ENCODE results near the gene DHRSX. TPM values are rescaled to one million over a fixed set of nuclear protein-coding genes. Genes with fewer than 3 reads are reported as not detected.
"Not testable (repeated sequence)": the region's sequence is repeated elsewhere in the genome, so short reads cannot be mapped to it uniquely, and the experiment has no call there.

Gene DHRSX
- total RNA-seq, 2 experiments from 2014 or later: 15.5 to 16.1 TPM

DNA sequence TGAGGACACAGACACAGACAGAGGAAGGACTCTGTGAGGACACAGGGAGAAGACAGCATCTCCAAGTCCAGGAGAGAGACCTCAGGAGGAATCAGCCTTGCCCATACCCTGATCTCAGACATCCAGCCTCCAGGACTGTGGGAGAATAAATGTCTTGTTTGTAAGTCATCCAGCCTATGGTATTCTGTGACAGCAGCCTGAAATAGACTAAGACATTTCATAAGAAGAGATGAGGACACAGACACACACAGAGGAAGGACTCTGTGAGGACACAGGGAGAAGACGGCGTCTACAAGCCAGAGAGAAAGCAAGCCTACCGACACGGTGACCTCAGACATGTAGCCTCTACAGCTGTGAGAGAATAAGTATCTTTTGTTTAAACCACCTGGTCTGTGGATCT, 112.1 kb downstream of the DHRSX start:
- H3K4me3 Mint-ChIP-seq: no peak overlapping the region
- H3K36me3 Mint-ChIP-seq (ENCODE audit: low read depth): peaks cover 15% of the 10 kb centered on the region
- no peaks in the 10 kb centered on the region for H3K27me3 Mint-ChIP-seq
- ChIA-PET POLR2A (no interaction called here), CTCF (no interaction called here)
- no peaks in the 10 kb centered on the region for H3K4me1 Mint-ChIP-seq
- peaks cover 11% of the 10 kb centered on the region for H3K9me3 Mint-ChIP-seq
- no peak overlapping the region for H3K27ac Mint-ChIP-seq
- no peak for DNase-seq

DNA sequence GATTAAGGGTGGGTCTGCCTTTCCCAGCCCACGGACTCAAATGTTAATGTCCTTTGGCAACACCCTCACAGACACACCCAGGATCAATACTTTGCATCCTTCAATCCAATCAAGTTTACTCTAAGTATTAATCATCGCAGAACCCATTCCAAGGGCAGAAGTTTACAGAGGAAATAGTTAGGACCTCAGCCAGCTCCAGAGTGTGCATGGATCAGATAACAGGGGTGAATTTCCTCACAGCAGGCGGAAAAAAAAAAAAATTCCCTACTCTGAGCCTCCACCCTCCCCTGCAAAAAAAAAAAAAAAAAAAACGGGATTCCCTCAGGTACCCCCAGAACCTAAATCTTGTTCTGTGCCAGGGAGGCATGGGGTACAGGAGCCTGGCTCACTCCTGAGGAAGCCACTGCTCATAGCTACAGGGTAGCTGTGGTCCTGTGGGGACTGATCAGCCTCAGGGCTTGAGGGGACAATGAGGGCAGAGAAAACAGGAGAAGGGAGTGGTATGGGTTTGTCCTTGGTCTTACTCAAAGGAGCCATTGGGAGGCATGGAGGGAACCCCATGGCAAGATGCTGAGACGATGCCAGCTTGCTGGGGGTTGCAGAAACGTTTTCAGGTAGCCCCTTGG, 113.0 kb downstream of the DHRSX start:
- ChIA-PET POLR2A (no interaction called here), CTCF (no interaction called here)
- Mint-ChIP-seq H3K27ac (no peak overlapping the region), H3K4me1 (no peaks in the 10 kb centered on the region), H3K9me3 (peaks cover 11% of the 10 kb centered on the region), H3K27me3 (no peaks in the 10 kb centered on the region), H3K4me3 (no peak overlapping the region), H3K36me3 (ENCODE audit: low read depth) (peaks cover 15% of the 10 kb centered on the region)
- DNase-seq: no peak

DNA sequence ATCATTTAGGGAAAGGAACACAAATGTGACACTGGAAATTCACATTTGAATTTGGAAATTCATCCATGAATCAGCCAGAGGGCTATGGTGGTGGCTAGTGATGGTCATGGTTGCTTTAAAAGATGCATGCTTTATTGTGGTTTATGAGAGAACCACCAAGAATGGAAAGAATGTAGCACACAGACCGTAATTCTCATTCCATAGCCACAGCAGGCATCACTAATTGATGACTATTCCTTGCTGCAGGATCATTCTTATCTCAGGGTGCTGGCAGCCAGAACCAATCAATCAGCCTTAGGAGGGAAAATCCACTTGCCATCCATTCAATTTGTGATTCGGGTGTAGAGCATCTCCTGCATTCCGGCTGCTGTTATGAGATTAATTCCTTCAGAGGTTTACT, 115.6 kb downstream of the DHRSX start:
- no peak for DNase-seq
- no peak overlapping the region for H3K4me3 Mint-ChIP-seq
- H3K36me3 Mint-ChIP-seq (ENCODE audit: low read depth): peaks cover 5% of the 10 kb centered on the region
- peaks cover 4% of the 10 kb centered on the region for H3K9me3 Mint-ChIP-seq
- no peaks in the 10 kb centered on the region for H3K27me3 Mint-ChIP-seq
- no peak overlapping the region for H3K27ac Mint-ChIP-seq
- ChIA-PET CTCF (no interaction called here), POLR2A (no interaction called here)
- no peaks in the 10 kb centered on the region for H3K4me1 Mint-ChIP-seq

- no peak for DNase-seq
- Mint-ChIP-seq H3K4me1 (no peaks in the 10 kb centered on the region), H3K9me3 (peaks cover 6% of the 10 kb centered on the region), H3K27ac (no peak overlapping the region), H3K4me3 (no peak overlapping the region), H3K36me3 (ENCODE audit: low read depth) (peaks cover 5% of the 10 kb centered on the region), H3K27me3 (no peaks in the 10 kb centered on the region)
- ChIA-PET POLR2A (no interaction called here), CTCF (no interaction called here)
These were observed 116.3 kb downstream of the DHRSX start for GRCh38 chrX:2384486-2384885.

- no peak overlapping the region for H3K4me3 Mint-ChIP-seq
- H3K27me3 Mint-ChIP-seq: no peaks in the 10 kb centered on the region
- no peaks in the 10 kb centered on the region for H3K4me1 Mint-ChIP-seq
- H3K27ac Mint-ChIP-seq: no peak overlapping the region
- DNase-seq: no peak
- H3K36me3 Mint-ChIP-seq (ENCODE audit: low read depth): peaks cover 5% of the 10 kb centered on the region
- POLR2A ChIA-PET: no interaction called here
- H3K9me3 Mint-ChIP-seq: peaks cover 9% of the 10 kb centered on the region
- CTCF ChIA-PET: no interaction called here
These were observed 117.0 kb downstream of the DHRSX start for GRCh38 chrX:2383735-2384134.

DNA sequence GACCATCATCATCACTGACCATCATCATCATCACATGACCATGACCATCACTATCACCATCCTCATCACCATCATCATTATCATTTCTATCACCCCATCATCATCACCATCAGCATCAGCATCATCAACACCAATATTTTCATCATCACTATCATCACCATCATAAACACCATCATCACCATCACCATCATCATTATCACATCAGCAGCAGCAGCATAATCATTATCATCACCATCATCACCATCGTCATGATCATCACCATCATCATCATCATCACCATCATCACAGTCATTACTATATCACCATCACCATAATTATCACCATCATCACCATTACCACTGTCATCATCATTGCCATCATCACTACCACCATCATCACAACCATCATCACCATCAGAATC, 117.6 kb downstream of the DHRSX start:
- Mint-ChIP-seq H3K27ac (no peak overlapping the region), H3K27me3 (no peaks in the 10 kb centered on the region), H3K36me3 (ENCODE audit: low read depth) (peaks cover 5% of the 10 kb centered on the region), H3K9me3 (peaks cover 9% of the 10 kb centered on the region), H3K4me1 (no peaks in the 10 kb centered on the region), H3K4me3 (no peak overlapping the region)
- ChIA-PET CTCF (no interaction called here), POLR2A (no interaction called here)
- DNase-seq: no peak

GRCh38 chrX:2382433-2383048, 118.2 kb downstream of the DHRSX start:
- H3K27ac Mint-ChIP-seq; CTCF ChIA-PET; H3K27me3 Mint-ChIP-seq; H3K9me3 Mint-ChIP-seq; H3K4me3 Mint-ChIP-seq; H3K36me3 Mint-ChIP-seq (ENCODE audit: low read depth); POLR2A ChIA-PET; DNase-seq; H3K4me1 Mint-ChIP-seq: not testable (repeated sequence)

GRCh38 chrX:2376166-2376565, 124.6 kb downstream of the DHRSX start:
- Mint-ChIP-seq H3K36me3 (ENCODE audit: low read depth) (peaks cover 16% of the 10 kb centered on the region), H3K27ac (no peak overlapping the region), H3K4me1 (peaks cover 8% of the 10 kb centered on the region), H3K27me3 (no peaks in the 10 kb centered on the region), H3K4me3 (no peak overlapping the region), H3K9me3 (peaks cover 14% of the 10 kb centered on the region)
- POLR2A ChIA-PET: no interaction called here
- no peak for DNase-seq
- CTCF ChIA-PET: no interaction called here

GRCh38 chrX:2374086-2374485, 126.7 kb downstream of the DHRSX start:
- Mint-ChIP-seq H3K9me3 (peaks cover 5% of the 10 kb centered on the region), H3K27me3 (no peaks in the 10 kb centered on the region), H3K4me3 (no peak overlapping the region), H3K27ac (no peak overlapping the region), H3K36me3 (ENCODE audit: low read depth) (peaks cover 13% of the 10 kb centered on the region), H3K4me1 (peaks cover 8% of the 10 kb centered on the region)
- POLR2A ChIA-PET: no interaction called here
- CTCF ChIA-PET: no interaction called here
- no peak for DNase-seq

DNA sequence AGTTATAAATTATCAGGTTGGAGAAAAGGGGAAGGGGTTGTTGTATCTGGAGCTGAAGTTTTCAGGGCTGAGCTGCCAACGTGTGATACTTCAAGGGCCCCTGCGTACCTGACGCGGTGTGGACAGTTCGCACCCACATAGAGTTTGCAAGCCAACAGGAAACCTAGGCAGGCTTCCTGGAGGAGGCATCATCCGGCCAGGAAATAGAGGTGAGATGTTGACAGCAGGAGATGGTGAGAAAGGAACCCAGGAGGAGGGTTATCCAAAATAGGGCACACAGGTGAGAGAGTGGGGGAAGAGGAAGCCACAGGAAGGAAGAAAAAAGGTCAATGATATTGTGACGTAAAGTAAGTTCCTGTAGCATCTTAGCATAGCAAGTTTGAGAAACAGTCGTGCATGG, 127.2 kb downstream of the DHRSX start:
- ChIA-PET POLR2A (no interaction called here), CTCF (no interaction called here)
- H3K4me1 Mint-ChIP-seq: peaks cover 8% of the 10 kb centered on the region
- no peak overlapping the region for H3K4me3 Mint-ChIP-seq
- no peaks in the 10 kb centered on the region for H3K27me3 Mint-ChIP-seq
- H3K27ac Mint-ChIP-seq: no peak overlapping the region
- DNase-seq: no peak
- peaks cover 13% of the 10 kb centered on the region for H3K36me3 Mint-ChIP-seq (ENCODE audit: low read depth)
- H3K9me3 Mint-ChIP-seq: peaks cover 5% of the 10 kb centered on the region

- peaks cover 11% of the 10 kb centered on the region for H3K36me3 Mint-ChIP-seq (ENCODE audit: low read depth)
- H3K27ac Mint-ChIP-seq: no peak overlapping the region
- CTCF ChIA-PET: no interaction called here
- H3K27me3 Mint-ChIP-seq: no peaks in the 10 kb centered on the region
- POLR2A ChIA-PET: no interaction called here
- H3K4me3 Mint-ChIP-seq: no peak overlapping the region
- H3K4me1 Mint-ChIP-seq: peaks cover 4% of the 10 kb centered on the region
- H3K9me3 Mint-ChIP-seq: peaks cover 5% of the 10 kb centered on the region
- no peak for DNase-seq
These were observed 129.6 kb downstream of the DHRSX start for GRCh38 chrX:2371026-2371711.

GRCh38 chrX:2370456-2370855, 130.3 kb downstream of the DHRSX start:
- Mint-ChIP-seq H3K4me1 (peaks cover 3% of the 10 kb centered on the region), H3K36me3 (ENCODE audit: low read depth) (peaks cover 11% of the 10 kb centered on the region), H3K27me3 (no peaks in the 10 kb centered on the region), H3K27ac (no peak overlapping the region), H3K9me3 (peaks cover 8% of the 10 kb centered on the region), H3K4me3 (no peak overlapping the region)
- CTCF ChIA-PET: no interaction called here
- DNase-seq: no peak
- POLR2A ChIA-PET: no interaction called here

DNA sequence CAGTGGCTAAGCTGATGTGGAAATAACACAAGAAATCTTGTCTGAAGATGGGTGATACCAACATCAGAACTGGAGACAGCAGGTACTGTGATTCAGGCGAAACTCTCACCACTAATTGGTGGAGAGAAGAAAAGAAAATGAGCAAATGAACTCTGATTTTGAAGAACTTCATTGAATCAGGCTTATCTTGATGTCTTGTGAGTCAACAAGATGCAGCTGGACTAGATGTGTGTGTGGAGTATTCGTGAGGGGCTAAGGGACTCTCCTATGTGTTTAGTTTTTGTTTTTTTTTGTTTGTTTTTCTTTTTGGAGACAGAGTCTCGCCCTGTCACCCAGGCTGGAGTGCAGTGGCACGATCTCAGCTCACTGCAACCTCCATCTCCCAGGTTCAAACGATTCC, 131.6 kb downstream of the DHRSX start:
- Mint-ChIP-seq H3K27me3 (no peaks in the 10 kb centered on the region), H3K9me3 (peaks cover 16% of the 10 kb centered on the region), H3K4me3 (no peak overlapping the region), H3K4me1 (peaks cover 3% of the 10 kb centered on the region), H3K36me3 (ENCODE audit: low read depth) (peaks cover 17% of the 10 kb centered on the region), H3K27ac (no peak overlapping the region)
- CTCF ChIA-PET: no interaction called here
- POLR2A ChIA-PET: no interaction called here
- no peak for DNase-seq

DNA sequence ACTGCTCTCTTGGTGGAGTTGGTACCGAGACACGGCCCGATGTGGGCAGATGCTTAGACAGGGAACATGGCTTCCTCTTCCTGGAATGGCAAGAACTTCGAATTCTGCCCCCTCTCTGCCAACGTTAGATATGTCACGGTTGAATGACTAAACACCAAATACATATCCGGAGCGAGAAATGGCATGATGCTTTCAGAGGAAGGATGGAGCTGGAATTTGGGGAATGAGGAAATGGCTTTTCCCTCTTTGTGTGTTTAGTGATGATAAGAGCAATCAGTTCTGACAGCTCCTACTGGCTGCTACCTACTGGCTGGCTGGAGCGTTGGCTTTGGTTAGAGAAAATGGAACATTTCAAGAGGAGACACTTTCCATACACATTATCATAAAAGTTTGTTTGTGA, 140.0 kb downstream of the DHRSX start:
- no peak for DNase-seq
- Mint-ChIP-seq H3K4me1 (no peaks in the 10 kb centered on the region), H3K27ac (no peak overlapping the region), H3K27me3 (no peaks in the 10 kb centered on the region), H3K4me3 (no peak overlapping the region), H3K9me3 (peaks cover 36% of the 10 kb centered on the region), H3K36me3 (ENCODE audit: low read depth) (peaks cover 14% of the 10 kb centered on the region)
- ChIA-PET CTCF (no interaction called here), POLR2A (no interaction called here)
